DND-41 (cell line): Measurements from ENCODE around the gene FOXN1.

Experiments
- CTCF ChIP-seq: IDR thresholded peaks from 2 replicates; pipeline ENCODE4 v1.5.1; 2012; ENCODE audit warnings: borderline replicate concordance, low read length, moderate library complexity, mild to moderate bottlenecking; ENCODE audit not compliant: poor library complexity, severe bottlenecking; ENCODE audit errors: extremely low read depth
- EZH2 ChIP-seq: IDR thresholded peaks from 3 replicates; pipeline ENCODE4 v1.6.1; 2012; ENCODE audit warnings: borderline replicate concordance, low read depth, mild to moderate bottlenecking, moderate library complexity, low read length, inconsistent platforms; ENCODE audit not compliant: severe bottlenecking

GRCh38 chr17:28515518-28515917 is 9.4 kb downstream of the FOXN1 start:
- TF ChIP-seq CTCF (no peak), EZH2 (no peak)
